GM06990 (cell line): ENCODE results near the gene DPY19L3.
"Not testable (repeated sequence)": the region's sequence is repeated elsewhere in the genome, so short reads cannot be mapped to it uniquely, and the experiment has no call there.

Experiments
- DNase-seq: peaks from one replicate; pipeline ENCODE4 v3.0.0-alpha.2; 2011; ENCODE audit not compliant: insufficient read length; ENCODE audit errors: extremely low read depth
- H3K27me3 ChIP-seq: replicated peaks from 2 replicates; pipeline ENCODE4 v1.6.0; 2011; ENCODE audit warnings: low read length; ENCODE audit not compliant: control insufficient read depth, insufficient read depth
- H3K36me3 ChIP-seq: 2 replicates; pipeline ENCODE4 v1.5.1; 2011; ENCODE audit warnings: low read length; ENCODE audit not compliant: control insufficient read depth, insufficient read depth
- H3K4me3 ChIP-seq: replicated peaks from 2 replicates; pipeline ENCODE4 v1.5.1; 2011; ENCODE audit warnings: low read depth, mild to moderate bottlenecking, control low read depth, low read length
- TF ChIP-seq, protein P1 (sequence below): IDR thresholded peaks from 2 replicates; pipeline ENCODE4 v1.5.1; 2011; ENCODE audit warnings: low read length, control low read depth, mild to moderate bottlenecking, inconsistent platforms; ENCODE audit not compliant: insufficient read depth, poor library complexity, severe bottlenecking

DPY19L3 gene

DNA sequence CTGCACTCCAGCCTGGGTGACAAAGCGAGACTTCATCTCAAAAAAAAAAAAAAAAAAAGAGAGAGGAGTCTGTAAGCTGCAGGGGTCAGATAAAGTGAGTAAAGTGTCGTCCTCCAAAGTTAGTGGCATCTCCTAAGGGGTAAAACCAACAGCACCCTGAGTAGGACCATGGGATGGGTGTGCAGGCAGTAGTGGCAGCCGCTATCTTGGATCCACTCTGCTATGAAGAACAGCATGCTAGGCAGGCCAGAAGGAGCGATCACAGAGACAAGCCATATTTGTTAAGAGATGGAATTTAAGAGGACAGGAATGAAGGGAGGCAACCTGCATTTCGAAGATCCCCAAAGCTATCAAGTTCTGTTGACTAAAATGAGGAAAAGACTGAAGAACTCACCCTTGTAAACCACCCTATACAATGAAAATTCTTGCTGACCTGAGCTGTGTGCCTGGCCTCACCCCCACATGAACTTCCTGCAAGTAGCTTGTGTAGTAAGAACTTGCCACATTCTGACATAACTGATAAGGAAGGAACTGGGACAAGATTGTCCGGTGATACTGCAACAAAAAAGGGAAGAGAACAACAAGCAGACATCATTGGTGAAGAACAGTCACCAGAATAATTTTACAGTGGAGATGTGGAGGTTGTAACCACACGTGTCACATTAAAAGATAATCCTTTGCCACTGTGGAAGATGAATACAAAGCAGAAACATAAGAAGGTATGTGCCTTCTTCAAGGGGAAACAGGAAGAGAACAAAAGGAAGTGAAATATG, 16.2 kb downstream of the DPY19L3 start:
- TF ChIP-seq, protein P1, sequence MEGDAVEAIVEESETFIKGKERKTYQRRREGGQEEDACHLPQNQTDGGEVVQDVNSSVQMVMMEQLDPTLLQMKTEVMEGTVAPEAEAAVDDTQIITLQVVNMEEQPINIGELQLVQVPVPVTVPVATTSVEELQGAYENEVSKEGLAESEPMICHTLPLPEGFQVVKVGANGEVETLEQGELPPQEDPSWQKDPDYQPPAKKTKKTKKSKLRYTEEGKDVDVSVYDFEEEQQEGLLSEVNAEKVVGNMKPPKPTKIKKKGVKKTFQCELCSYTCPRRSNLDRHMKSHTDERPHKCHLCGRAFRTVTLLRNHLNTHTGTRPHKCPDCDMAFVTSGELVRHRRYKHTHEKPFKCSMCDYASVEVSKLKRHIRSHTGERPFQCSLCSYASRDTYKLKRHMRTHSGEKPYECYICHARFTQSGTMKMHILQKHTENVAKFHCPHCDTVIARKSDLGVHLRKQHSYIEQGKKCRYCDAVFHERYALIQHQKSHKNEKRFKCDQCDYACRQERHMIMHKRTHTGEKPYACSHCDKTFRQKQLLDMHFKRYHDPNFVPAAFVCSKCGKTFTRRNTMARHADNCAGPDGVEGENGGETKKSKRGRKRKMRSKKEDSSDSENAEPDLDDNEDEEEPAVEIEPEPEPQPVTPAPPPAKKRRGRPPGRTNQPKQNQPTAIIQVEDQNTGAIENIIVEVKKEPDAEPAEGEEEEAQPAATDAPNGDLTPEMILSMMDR = no peak
- H3K36me3 ChIP-seq = no peaks in the 10 kb centered on the region; the same call in 1 of the 2 replicates
- no peaks in the 10 kb centered on the region for H3K27me3 ChIP-seq
- no peak for DNase-seq
- no peak overlapping the region for H3K4me3 ChIP-seq

DNA sequence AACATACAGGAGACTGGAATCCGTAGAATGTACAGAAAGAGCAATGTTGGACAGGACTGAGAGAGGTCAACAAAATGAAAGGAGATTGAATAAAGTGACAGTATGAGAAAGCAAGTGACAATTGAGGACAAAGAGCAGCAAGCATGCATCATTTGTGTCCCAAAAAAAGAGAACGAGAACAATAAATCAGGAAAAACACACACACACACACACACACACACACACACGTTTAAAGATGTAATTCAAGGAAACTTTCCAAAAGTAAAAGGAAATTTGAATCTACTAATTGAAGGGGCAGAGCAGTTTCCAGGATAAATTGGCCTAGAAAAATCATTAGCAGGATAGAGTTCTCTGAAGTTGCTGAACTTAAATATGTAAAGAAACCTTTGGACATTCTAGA, 16.9 kb downstream of the DPY19L3 start:
- H3K27me3 ChIP-seq = no peaks in the 10 kb centered on the region
- TF ChIP-seq, protein P1 = no peak
- no peaks in the 10 kb centered on the region; the same call in 1 of the 2 replicates for H3K36me3 ChIP-seq
- H3K4me3 ChIP-seq = no peak overlapping the region
- DNase-seq = no peak

DNA sequence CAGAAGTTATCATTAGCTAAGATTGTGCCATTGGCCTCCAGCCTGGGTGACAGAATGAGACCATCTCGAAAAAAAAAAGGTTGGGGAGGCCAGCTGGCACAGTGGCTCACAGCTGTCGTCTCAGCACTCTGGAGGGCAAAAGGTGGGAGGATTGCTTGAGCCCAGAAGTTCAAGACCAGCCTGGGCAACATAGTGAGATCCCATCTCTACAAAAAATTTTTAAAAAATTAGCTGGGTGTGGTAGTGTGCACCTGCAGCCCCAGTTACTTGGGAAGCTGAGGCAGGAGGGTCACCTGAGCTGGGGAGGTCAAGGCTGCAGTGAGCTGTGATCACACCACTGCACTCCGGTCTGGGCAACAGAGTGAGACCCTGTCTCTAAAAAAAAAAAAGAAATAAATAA, 18.4 kb downstream of the DPY19L3 start:
- H3K36me3 ChIP-seq, H3K4me3 ChIP-seq, H3K27me3 ChIP-seq, DNase-seq: not testable (repeated sequence)

DNA sequence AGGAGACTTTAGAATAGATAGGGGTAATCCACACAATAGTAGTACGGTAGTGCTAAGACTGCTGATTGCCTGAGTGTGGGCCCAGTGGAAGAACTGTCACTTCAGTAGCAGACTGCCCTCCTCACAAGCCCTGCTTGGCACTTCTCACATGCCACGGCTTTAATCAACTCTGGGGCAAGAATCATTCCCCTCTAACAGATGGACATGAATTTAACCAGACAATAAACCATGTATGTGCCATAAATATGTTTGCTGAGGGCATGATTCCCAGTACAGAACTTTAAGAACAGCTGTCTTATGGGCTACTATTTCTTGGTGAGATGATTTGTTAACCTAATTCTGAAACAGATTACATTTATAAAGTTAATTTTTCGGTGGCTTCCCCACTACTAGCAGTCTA, 22.0 kb downstream of the DPY19L3 start:
- H3K4me3 ChIP-seq = no peak overlapping the region
- H3K27me3 ChIP-seq = no peaks in the 10 kb centered on the region
- TF ChIP-seq, protein P1 = no peak
- no peak for DNase-seq
- H3K36me3 ChIP-seq = no peaks in the 10 kb centered on the region; the same call in 1 of the 2 replicates

DNA sequence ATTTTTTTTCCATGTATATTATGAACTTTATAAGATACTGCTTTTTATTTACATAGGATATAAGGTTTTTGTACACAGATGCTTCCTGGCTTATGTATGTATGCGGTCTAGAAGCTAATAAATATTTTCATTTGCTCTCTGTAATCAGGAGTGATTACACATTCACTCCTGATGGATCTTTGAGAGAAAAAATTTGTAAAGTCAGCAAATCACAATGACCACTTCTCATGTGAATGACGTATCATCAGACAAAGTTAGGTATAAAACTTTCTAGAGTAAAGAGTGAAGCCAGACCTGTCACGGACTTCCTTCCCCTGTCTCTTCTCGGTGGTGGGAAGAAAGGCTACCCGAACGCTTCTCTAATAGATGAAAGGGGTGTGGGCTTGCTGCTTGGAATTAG, 31.1 kb downstream of the DPY19L3 start:
- TF ChIP-seq, protein P1 = no peak
- H3K4me3 ChIP-seq = no peak overlapping the region
- no peak for DNase-seq
- H3K27me3 ChIP-seq = no peaks in the 10 kb centered on the region
- H3K36me3 ChIP-seq = no peaks in the 10 kb centered on the region; the same call in none of the 2 replicates

DNA sequence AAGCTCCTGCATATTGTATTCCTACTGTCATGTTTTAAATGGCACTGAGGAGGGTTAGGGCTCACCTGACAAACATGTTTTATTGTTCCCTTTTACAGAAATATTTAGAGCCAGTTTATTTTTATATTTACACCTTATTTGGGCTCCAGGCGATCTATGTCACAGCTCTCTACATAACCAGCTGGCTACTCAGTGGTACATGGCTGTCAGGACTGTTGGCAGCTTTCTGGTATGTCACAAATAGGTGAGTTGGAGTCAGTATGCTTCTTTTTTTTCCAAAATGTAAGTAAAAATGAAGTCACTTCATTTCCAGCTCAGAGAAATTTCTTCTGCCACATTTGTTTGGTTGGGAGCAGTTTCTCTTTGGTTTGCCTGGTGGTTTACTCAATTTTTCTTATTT, 31.5 kb downstream of the DPY19L3 start:
- Histone ChIP-seq H3K36me3 (no peaks in the 10 kb centered on the region; the same call in none of the 2 replicates), H3K27me3 (no peaks in the 10 kb centered on the region), H3K4me3 (no peak overlapping the region)
- TF ChIP-seq, protein P1 = no peak
- DNase-seq = no peak
